Measurements from ENCODE around the gene PDC.
"Not testable (repeated sequence)": the region's sequence is repeated elsewhere in the genome, so short reads cannot be mapped to it uniquely, and the experiment has no call there.

PDC gene

GRCh38 chr1:186465491-186465890, 4.6 kb upstream of the PDC start:
- not testable (repeated sequence) for DNase-seq

DNA sequence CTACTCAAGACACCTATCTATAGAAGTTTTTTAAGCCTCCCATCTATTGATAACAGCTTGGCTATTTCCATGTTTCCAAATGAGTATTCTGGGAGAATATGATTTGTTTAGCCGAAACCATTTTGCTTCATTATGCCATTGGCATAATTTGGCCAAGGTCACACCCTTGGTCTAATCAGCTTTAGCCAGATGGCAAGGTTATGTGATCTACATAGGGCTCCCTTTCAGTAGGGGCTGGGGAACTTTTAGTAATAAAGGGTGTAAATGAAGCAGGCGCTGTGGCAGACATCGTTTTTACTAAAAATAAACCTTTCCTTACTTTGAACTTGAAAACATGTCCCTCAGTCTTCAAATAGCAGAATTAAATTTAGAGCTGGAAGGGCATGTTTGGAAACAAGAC, 3.0 kb upstream of the PDC start:
- no peak for DNase-seq

DNA sequence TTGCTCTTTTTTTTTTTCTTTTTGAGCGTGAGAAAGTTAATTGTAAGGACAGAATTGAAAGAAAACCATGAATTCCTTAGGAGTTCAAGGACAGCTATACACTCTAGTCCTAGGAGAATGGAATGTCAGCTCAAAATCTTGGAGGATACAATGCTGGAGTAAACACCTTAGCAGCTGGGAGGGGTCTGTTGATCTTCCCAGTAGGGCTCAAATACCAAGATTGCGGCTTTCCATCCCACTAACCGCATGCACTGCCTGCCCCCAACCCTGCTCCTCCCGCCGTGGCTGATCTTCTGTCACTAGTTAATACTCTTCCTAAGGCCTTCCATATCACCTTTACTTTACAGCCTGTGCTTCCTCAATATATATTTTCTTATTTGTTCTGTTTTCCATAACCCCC, 2.6 kb upstream of the PDC start:
- DNase-seq: no peak

DNA sequence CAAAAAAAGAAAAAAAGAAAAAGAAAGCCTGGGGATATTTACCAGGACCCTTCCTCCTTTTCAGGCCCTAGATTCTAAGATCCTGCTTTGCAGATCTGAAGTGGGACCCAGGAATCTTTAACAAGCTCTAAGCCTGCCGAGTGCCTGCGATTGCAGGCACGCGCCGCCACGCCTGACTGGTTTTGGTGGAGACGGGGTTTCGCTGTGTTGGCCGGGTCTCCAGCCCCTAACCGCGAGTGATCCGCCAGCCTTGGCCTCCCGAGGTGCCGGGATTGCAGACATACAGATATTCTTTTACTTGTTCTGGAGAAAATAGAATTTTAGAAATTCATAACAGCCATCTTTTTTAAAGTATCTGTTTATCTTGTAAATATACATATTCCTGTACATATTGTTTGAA, 1.8 kb downstream of the PDC start:
- DNase-seq: not testable (repeated sequence)

GRCh38 chr1:186456729-186457255, 4.1 kb downstream of the PDC start:
- no peak for DNase-seq

DNA sequence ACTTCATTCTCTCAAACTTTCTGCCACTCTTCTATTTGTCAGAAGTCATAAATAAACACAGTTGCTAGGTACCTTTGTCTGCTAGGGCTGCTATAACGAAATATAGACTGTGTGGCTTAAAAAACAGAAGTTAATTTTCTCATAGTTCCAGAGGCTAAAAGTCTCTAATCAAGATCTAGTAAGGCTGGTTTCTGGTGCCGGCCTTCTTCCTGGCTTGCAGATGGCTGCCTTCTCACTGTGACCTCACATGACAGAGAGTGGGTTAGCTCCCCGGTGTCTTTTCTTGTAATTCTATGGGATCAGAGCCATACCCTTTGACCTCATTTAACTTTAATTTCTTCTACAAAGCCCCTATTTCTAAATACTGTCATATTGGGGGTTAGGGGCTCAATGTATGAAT, 5.9 kb downstream of the PDC start:
- no peak for DNase-seq

DNA sequence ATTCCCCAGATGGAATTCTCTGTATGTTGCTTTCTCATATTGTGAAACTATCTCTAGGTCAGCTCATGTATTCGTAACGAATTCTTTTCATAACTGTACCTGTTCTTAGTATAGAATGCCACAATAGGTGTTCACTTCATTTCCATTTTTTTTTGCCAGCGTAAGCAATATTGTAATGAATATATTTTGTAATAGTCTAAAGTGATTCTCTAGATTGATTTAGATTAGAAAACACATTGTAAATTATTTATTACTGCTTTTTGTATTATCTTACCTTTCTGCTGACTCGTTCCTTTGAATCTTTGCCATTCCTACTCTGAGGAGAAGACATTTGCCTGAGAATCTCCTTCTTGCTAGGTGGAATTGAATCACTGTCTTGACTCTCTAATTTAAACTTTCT, 14.8 kb downstream of the PDC start:
- no peak for DNase-seq

DNA sequence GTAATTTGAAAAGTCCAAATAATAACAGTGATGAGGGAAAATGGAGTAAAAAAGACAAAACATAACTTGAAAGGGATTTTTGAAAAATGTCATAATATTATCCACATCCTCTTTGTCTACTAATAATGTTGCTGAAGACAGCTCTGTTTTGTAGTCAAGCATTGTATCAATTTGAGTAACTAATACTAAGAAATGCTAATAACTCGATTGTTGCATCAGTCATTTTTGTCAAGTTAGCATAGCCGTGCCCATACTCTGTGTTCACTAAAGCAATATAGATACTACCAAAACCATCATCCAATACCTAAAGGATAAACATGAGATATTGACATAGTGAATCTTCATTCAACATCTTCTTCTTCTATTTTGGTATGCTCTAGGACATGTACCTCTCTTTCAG, 17.3 kb downstream of the PDC start:
- no peak for DNase-seq

DNA sequence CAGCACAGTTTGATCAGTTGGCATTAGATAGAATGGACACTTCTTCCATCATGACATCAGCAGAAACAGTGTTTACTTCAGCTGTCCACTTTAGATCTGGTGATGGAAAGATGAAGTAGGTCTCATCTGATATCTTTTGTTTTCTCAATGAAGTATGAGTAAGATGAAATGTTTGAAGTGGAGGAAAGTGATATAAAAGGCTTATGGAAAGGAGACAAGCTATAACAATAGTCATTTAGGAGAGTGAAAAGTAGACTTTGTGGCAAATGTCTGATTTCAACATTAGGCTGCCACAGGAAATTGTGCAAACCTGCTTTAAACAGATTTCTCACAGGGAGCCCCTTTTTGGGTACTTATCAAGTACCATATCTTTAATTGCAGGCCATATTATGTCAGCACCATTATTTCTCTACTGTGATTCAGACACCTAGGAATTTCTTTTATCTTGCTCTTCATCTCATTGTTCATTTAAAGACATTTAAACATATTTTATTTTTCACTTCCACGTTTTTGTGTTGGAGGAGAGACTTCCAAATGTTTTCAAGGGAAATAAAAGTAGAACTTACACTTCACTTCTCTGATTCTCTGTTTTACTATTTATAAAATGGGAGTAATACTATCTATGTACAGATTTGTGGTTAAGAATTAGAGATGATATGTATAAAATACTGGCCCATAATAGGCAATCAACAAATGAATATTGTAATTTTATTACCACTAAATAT, 18.1 kb downstream of the PDC start:
- DNase-seq: no peak

DNA sequence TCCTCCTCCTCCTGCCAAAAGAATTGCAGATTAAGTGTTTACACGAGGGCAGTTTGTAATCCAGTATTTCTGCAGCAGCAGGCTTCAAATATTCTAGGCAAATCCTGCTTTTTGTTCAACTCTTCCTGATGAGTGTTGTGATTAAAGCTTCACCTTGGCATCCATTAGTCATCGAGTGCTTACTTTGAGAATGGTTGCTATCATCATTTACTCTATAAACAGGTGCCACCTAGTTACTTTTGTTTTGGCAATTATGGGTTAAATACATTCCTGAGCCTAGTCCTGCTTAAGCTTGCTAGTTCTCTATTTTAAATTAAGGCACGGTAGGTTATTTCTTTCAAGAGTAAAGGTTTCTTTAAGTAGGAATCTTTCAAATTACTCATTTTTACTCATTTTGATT, 20.3 kb downstream of the PDC start:
- DNase-seq: no peak

GRCh38 chr1:186438567-186438966, 22.3 kb downstream of the PDC start:
- no peak for DNase-seq

GRCh38 chr1:186435336-186435735, 25.6 kb downstream of the PDC start:
- no peak for DNase-seq

- DNase-seq: no peak
These were observed 31.9 kb downstream of the PDC start for GRCh38 chr1:186429017-186429416.

DNA sequence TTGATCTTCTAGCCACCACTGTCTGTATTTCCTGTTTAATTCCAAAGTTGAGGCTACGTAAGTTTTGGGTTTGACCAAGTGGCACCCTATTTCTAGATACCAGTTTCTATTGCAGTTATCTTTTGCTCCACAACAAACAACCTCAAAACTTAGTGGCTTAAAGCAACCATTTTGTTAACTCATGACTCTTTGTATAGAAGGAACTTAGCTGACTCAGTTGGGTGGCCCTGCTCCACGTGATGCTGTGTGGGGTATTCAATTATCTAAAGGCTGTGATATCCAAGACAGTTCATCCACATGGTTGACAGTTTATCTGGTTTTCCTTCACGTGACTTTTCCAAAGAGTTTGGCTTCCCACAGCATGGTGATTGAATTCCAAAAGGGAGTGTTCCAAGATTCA, 34.8 kb downstream of the PDC start:
- DNase-seq: no peak

DNA sequence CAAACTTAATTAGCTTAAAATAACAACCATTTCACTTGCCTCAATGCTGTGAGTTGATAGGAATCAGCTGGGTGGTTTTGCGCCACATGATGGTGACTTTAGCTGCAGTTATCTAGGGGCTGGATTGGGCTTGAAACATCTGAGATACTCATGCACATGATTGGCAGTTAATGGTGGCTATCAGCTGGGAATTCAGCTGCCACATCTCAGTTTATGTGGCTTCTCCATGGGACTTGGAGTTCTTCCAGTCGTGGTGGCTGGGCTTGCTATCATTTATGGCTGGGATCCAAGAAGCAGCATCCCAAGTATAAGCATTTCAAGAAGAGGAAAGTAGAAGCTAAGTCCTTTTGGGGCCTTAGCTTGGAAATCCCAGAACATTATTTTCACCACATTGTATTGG, 36.4 kb downstream of the PDC start:
- no peak for DNase-seq

- no peak for DNase-seq
These were observed 39.5 kb downstream of the PDC start for GRCh38 chr1:186421446-186421845.

- no peak for DNase-seq
These were observed 40.0 kb downstream of the PDC start for GRCh38 chr1:186420923-186421322.

DNA sequence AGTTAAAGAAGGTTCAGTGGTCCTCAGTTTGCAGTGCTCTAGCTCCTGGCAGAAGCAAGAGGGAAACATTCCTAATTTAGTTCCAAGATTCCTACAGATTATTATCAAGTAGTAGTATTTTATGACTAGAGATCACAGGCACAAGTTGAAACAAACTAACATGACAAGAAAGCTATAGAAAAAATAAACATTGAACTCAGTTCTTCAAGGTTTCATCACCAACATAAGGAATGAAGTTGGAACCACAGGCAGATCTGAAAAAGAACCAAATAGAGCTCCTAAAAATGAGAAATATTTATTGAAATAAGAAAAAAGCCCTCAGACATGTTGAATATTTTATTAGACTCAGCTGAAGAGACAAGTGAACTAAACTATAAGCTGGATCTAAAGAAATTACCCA, 40.6 kb downstream of the PDC start:
- no peak for DNase-seq

DNA sequence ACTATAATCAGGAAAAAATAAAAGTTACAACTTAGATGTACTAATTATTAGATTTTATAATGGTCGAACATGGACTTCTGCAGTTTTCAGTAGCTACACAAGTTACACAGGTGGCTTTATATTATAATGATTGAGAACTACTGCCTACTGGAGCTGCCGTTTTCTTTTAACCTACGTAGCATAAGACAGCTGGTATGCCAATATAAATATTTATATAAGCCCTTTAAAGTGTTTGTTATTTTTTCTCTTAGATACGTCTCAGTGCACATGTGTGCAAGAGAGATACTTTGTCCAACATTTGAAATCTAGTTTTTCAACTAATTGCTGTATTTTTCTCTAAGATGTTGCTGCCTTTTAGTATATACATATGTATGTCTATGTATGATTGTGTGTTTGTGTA, 42.4 kb downstream of the PDC start:
- DNase-seq: no peak

GRCh38 chr1:186413319-186413718, 47.6 kb downstream of the PDC start:
- DNase-seq: no peak

GRCh38 chr1:186409091-186409490, 51.8 kb downstream of the PDC start:
- no peak for DNase-seq

DNA sequence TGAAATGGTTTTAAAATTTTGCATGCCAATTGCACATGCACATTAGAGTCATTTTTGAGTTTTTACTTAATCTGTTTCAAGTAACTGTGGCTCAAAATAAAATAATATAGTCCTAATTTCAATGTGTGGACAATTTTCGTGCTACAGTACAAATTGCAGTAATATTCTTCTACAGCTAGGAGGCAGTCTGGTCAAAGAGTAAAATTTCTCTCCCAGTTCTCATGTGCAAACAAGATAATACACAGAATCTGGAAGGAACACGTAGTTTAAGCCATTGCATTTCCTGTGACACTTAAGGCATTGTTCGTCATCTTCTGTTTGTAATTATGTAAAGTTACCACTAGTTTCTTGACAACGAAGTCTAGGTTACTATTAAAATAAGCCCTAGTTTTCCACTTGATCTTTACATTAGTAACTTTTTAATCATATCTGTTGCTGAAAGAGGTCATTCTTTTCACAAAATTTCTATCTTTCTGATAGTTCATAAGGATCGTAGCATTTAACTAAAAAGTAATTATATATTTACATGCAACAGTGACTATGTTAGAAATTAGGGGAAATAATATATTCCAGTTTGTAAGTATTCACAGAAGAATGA, 56.4 kb downstream of the PDC start:
- DNase-seq: no peak

- no peak for DNase-seq
These were observed 57.3 kb downstream of the PDC start for GRCh38 chr1:186403632-186404031.

DNA sequence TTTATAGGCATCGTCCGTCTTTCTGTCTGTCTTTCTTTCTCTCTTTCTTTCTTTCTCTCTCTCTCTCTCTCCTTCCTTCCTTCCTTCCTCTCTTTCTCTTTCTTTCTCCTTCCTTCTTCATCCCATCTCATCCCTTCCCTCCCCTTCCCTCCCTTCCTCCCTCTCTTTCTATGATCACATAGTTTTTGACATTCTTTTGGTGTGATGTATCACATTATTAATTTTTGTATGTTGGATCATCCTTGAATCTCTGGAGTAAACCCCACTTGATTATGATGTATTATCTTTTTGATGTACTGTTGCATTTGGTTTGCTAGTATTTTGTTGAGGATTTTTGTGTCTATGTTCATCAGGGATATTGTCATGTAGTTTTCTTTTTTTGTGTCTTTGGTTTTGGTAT, 59.5 kb downstream of the PDC start:
- not testable (repeated sequence) for DNase-seq

All from DMS79 (cell line).